HEK293 (cell line): Measurements from ENCODE around the gene CD302.

Experiments used
- CTCF ChIA-PET: fragments of 350-600 bp; formaldehyde crosslinking; extraction: SDS; loops from one replicate; lab custom pipeline; 2021; ENCODE audit warnings: antibody characterized with exemption; lab: Yijun Ruan, JAX
- POLR2A ChIA-PET: fragments of 300-600 bp; formaldehyde crosslinking; extraction: SDS; loops from one replicate; lab custom pipeline; 2020; ENCODE audit warnings: antibody characterized with exemption, inconsistent platforms; lab: Yijun Ruan, JAX
- H3K27ac ChIP-seq: fragments of 200-500 bp; sonication (Bioruptor generic); 2 replicates; pipeline ENCODE4 v1.5.1; 2014; ENCODE audit warnings: low read depth, low read length, control low read depth, inconsistent platforms; ENCODE audit errors: extremely low read depth
- H3K36me3 ChIP-seq, 2 experiments: fragments of 200-500 bp in 1 of 2; sonication (Bioruptor generic) in 1 of 2; 1 replicate in 1 of 2; 2 replicates in 1 of 2; pipeline ENCODE4 v1.5.1; 2014 to 2017; ENCODE audit warnings: inconsistent platforms in 2 of 2, low read length in 2 of 2; ENCODE audit not compliant: control insufficient read depth in 2 of 2, insufficient read depth in 1 of 2
- H3K4me1 ChIP-seq: fragments of 200-500 bp; sonication (Bioruptor generic); 2 replicates; pipeline ENCODE4 v1.5.1; 2014; ENCODE audit warnings: mild to moderate bottlenecking, low read length, inconsistent platforms; ENCODE audit not compliant: control insufficient read depth, insufficient read depth
- H3K4me3 ChIP-seq: 2 replicates; pipeline ENCODE4 v1.5.1; 2011; ENCODE audit warnings: low read depth, mild to moderate bottlenecking, control low read depth, low read length, moderate library complexity
- H3K9me3 ChIP-seq: fragments of 200-500 bp; sonication (Bioruptor generic); 2 replicates; pipeline ENCODE4 v1.5.1; 2014; ENCODE audit warnings: low read depth, low read length, inconsistent platforms; ENCODE audit not compliant: control insufficient read depth, insufficient read depth
- ATF2 ChIP-seq: fragments of 450-650 bp; formaldehyde crosslinking; IDR thresholded peaks from 2 replicates; pipeline ENCODE4 v1.5.1; 2016; ENCODE audit warnings: missing biosample characterization, missing genetic modification characterization, low read depth
- BCL6B ChIP-seq: fragments of 450-650 bp; formaldehyde crosslinking; IDR thresholded peaks from 2 replicates; pipeline ENCODE4 v1.5.1; 2017; ENCODE audit warnings: missing biosample characterization, missing genetic modification characterization
- HOXC10 ChIP-seq: sonication (generic); formaldehyde crosslinking; IDR thresholded peaks from 2 replicates; pipeline ENCODE4 v1.8.1; 2023; ENCODE audit warnings: mild to moderate bottlenecking, missing genetic modification reagents
- PATZ1 ChIP-seq: fragments of 450-650 bp; formaldehyde crosslinking; IDR thresholded peaks from 2 replicates; pipeline ENCODE4 v1.5.1; 2016; ENCODE audit warnings: missing biosample characterization, missing genetic modification characterization
- REST ChIP-seq: fragments of 450-650 bp; formaldehyde crosslinking; IDR thresholded peaks from 2 replicates; pipeline ENCODE4 v1.5.1; 2016; ENCODE audit warnings: missing biosample characterization, missing genetic modification characterization
- SCRT2 ChIP-seq: fragments of 450-650 bp; formaldehyde crosslinking; IDR thresholded peaks from 2 replicates; pipeline ENCODE4 v1.5.1; 2016; ENCODE audit warnings: missing biosample characterization, missing genetic modification characterization
- ZBTB1 ChIP-seq: fragments of 450-650 bp; formaldehyde crosslinking; IDR thresholded peaks from 2 replicates; pipeline ENCODE4 v1.5.1; 2016; ENCODE audit warnings: missing biosample characterization, missing genetic modification characterization
- ZBTB10 ChIP-seq: fragments of 450-650 bp; formaldehyde crosslinking; IDR thresholded peaks from 2 replicates; pipeline ENCODE4 v1.5.1; 2016; ENCODE audit warnings: missing biosample characterization, missing genetic modification characterization
- ZBTB26 ChIP-seq: fragments of 450-650 bp; formaldehyde crosslinking; optimal IDR thresholded peaks from 2 replicates; pipeline ENCODE3; 2016; ENCODE audit warnings: missing biosample characterization, mild to moderate bottlenecking, missing genetic modification characterization
- ZBTB6 ChIP-seq: fragments of 450-650 bp; formaldehyde crosslinking; IDR thresholded peaks from 2 replicates; pipeline ENCODE4 v1.5.1; 2017; ENCODE audit warnings: missing biosample characterization, missing genetic modification characterization
- ZNF19 ChIP-seq: fragments of 450-650 bp; formaldehyde crosslinking; IDR thresholded peaks from 2 replicates; pipeline ENCODE4; 2016; ENCODE audit warnings: missing biosample characterization, missing genetic modification characterization, low read depth
- ZNF513 ChIP-seq: fragments of 450-650 bp; IDR thresholded peaks from 2 replicates; pipeline ENCODE4 v1.5.1; 2018; ENCODE audit warnings: missing biosample characterization, missing genetic modification characterization
- ZNF558 ChIP-seq: fragments of 450-650 bp; formaldehyde crosslinking; IDR thresholded peaks from 2 replicates; pipeline ENCODE4 v1.5.1; 2016; ENCODE audit warnings: missing biosample characterization, missing genetic modification characterization
- ZNF639 ChIP-seq: fragments of 450-650 bp; formaldehyde crosslinking; IDR thresholded peaks from 2 replicates; pipeline ENCODE4 v1.5.1; 2016; ENCODE audit warnings: missing biosample characterization, missing genetic modification characterization
- ZNF768 ChIP-seq: fragments of 450-650 bp; formaldehyde crosslinking; IDR thresholded peaks from 2 replicates; pipeline ENCODE4 v1.5.1; 2018; ENCODE audit warnings: missing biosample characterization, mild to moderate bottlenecking, missing genetic modification characterization

Gene CD302

GRCh38 chr2:159775021-159775420, 23.0 kb downstream of the CD302 start (continued):
- TF ChIP-seq ZBTB10 (tag by site-specific recombination) (no peak), ZNF19 (tag by site-specific recombination) (no peak), ZBTB6 (no peak), ZBTB1 (tag by site-specific recombination) (no peak), PATZ1 (tag by site-specific recombination) (no peak)
- TF ChIP-seq, all 188 proteins: peak for 0

- no peaks in the 10 kb centered on the region for H3K9me3 ChIP-seq
- H3K36me3 ChIP-seq: peaks cover 0 to 16% of the 10 kb centered on the region in 2 experiments; a peak in 1 of 3 replicates
- H3K27ac ChIP-seq: no peak overlapping the region
- H3K4me3 ChIP-seq: no peak overlapping the region
- CTCF ChIA-PET: no interaction called here
- H3K4me1 ChIP-seq: no peaks in the 10 kb centered on the region
- TF ChIP-seq BCL6B (tag by site-specific recombination) (no peak), ATF2 (tag by site-specific recombination) (no peak), ZNF768 (tag by site-specific recombination) (no peak), ZNF558 (tag by site-specific recombination) (no peak), ZNF513 (no peak), HOXC10 (CRISPR knock-in tag) (no peak), ZBTB26 (tag by site-specific recombination) (no peak), REST (tag by site-specific recombination) (no peak), SCRT2 (tag by site-specific recombination) (no peak), ZNF639 (tag by site-specific recombination) (no peak)
- POLR2A ChIA-PET: no interaction called here
Observed at GRCh38 chr2:159774370-159774990, 23.5 kb downstream of the CD302 start.
